Calu3 (cell line): ENCODE data around the gene PHLDB3. TPM values are rescaled to one million over a fixed set of nuclear protein-coding genes. Genes with fewer than 3 reads are reported as not detected.
"Not testable (repeated sequence)": the region's sequence is repeated elsewhere in the genome, so short reads cannot be mapped to it uniquely, and the experiment has no call there.

Experiments used
- BruUV-seq: library from RNA; stranded (reverse); fragments of 400-500 nt; replicated peaks from 2 replicates; lab custom pipeline; 2021; lab: Mats Ljungman, UMichigan
- CTCF ChIA-PET: fragments of 300-600 bp; sonication (Branson Sonifier 250); formaldehyde crosslinking; loops from one replicate; lab custom pipeline; 2022; ENCODE audit warnings: antibody characterized with exemption; lab: Charles Lee
- DNase-seq: peaks from one replicate; pipeline ENCODE4 v3.0.0; 2022
- H3K27ac Mint-ChIP-seq: one replicate; pipeline ENCODE4 v1.8.0; 2022; ENCODE audit warnings: mixed read lengths; ENCODE audit not compliant: unreplicated experiment
- H3K27me3 Mint-ChIP-seq: one replicate; pipeline ENCODE4 v1.8.0; 2022; ENCODE audit warnings: mixed read lengths; ENCODE audit not compliant: unreplicated experiment
- H3K36me3 Mint-ChIP-seq: one replicate; pipeline ENCODE4 v1.8.0; 2022; ENCODE audit warnings: mild to moderate bottlenecking, moderate library complexity, mixed read lengths; ENCODE audit not compliant: insufficient read depth, unreplicated experiment
- H3K4me1 Mint-ChIP-seq: one replicate; pipeline ENCODE4 v1.8.0; 2022; ENCODE audit warnings: mild to moderate bottlenecking, low read depth, mixed read lengths; ENCODE audit not compliant: unreplicated experiment
- H3K4me3 Mint-ChIP-seq: one replicate; pipeline ENCODE4 v1.8.0; 2022; ENCODE audit warnings: mild to moderate bottlenecking, low read depth, moderate library complexity, mixed read lengths; ENCODE audit not compliant: unreplicated experiment
- H3K9me3 Mint-ChIP-seq: one replicate; pipeline ENCODE4 v1.8.0; 2022; ENCODE audit warnings: low read depth, mixed read lengths; ENCODE audit not compliant: unreplicated experiment
- intact Hi-C: fragments of 100-400 bp; cut with micrococcal nuclease; formaldehyde crosslinking; loops from one replicate; pipeline ENCODE4 v1.10.0; 2022; ENCODE audit not compliant: unreplicated experiment
- total RNA-seq: library from RNA; stranded (reverse); gene quantifications from 2 replicates; pipeline ENCODE4 v1.2.3, GENCODE V29; 2022
- TF ChIP-seq, protein P1 (sequence below): fragments of 200-600 bp; IDR thresholded peaks from one replicate; pipeline ENCODE4 v1.8.0; 2022; ENCODE audit warnings: antibody characterized with exemption; ENCODE audit not compliant: unreplicated experiment

Gene PHLDB3
- total RNA-seq, 1 experiment from 2014 or later: 24.7 TPM

- no TSS peak for BruUV-seq
- CTCF ChIA-PET: interaction anchor here (0.6 to 1.6 kb wide), 13 partner anchors 8 to 562 kb away, joined by 3 to 10 read pairs (median 4); partner anchors contain the start of gene LYPD3
- Mint-ChIP-seq H3K4me1 (peaks cover 8% of the 10 kb centered on the region), H3K36me3 (no peaks in the 10 kb centered on the region), H3K4me3 (no peak overlapping the region), H3K27me3 (no peaks in the 10 kb centered on the region), H3K27ac (peak overlapping the region; percentile 35), H3K9me3 (peaks cover 3% of the 10 kb centered on the region)
- TF ChIP-seq, protein P1, sequence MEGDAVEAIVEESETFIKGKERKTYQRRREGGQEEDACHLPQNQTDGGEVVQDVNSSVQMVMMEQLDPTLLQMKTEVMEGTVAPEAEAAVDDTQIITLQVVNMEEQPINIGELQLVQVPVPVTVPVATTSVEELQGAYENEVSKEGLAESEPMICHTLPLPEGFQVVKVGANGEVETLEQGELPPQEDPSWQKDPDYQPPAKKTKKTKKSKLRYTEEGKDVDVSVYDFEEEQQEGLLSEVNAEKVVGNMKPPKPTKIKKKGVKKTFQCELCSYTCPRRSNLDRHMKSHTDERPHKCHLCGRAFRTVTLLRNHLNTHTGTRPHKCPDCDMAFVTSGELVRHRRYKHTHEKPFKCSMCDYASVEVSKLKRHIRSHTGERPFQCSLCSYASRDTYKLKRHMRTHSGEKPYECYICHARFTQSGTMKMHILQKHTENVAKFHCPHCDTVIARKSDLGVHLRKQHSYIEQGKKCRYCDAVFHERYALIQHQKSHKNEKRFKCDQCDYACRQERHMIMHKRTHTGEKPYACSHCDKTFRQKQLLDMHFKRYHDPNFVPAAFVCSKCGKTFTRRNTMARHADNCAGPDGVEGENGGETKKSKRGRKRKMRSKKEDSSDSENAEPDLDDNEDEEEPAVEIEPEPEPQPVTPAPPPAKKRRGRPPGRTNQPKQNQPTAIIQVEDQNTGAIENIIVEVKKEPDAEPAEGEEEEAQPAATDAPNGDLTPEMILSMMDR: no peak
- intact Hi-C loops: no loop called here
- peak; percentile 37 for DNase-seq
These were observed 65.4 kb downstream of the PHLDB3 start for GRCh38 chr19:43439032-43439708.

GRCh38 chr19:43438291-43439031 lies 66.1 kb downstream of the PHLDB3 start:
- DNase-seq: no peak
- Mint-ChIP-seq H3K36me3 (no peaks in the 10 kb centered on the region), H3K4me1 (peaks cover 8% of the 10 kb centered on the region), H3K27ac (peak overlapping the region; percentile 35), H3K27me3 (no peaks in the 10 kb centered on the region), H3K9me3 (peaks cover 3% of the 10 kb centered on the region), H3K4me3 (no peak overlapping the region)
- TF ChIP-seq, protein P1: no peak
- intact Hi-C loops: no loop called here
- CTCF ChIA-PET: interaction anchor here (0.6 to 1.6 kb wide), 12 partner anchors 8 to 563 kb away, joined by 3 to 10 read pairs (median 4); partner anchors contain the start of gene LYPD3
- BruUV-seq: no TSS peak

GRCh38 chr19:43437712-43438111 lies 66.8 kb downstream of the PHLDB3 start:
- no peak for DNase-seq
- BruUV-seq: no TSS peak
- Mint-ChIP-seq H3K9me3 (peaks cover 3% of the 10 kb centered on the region), H3K36me3 (no peaks in the 10 kb centered on the region), H3K27ac (no peak overlapping the region), H3K4me1 (peaks cover 8% of the 10 kb centered on the region), H3K27me3 (no peaks in the 10 kb centered on the region), H3K4me3 (no peak overlapping the region)
- CTCF ChIA-PET: no interaction called here
- intact Hi-C loops: no loop called here
- TF ChIP-seq, protein P1: no peak

GRCh38 chr19:43437284-43437683 lies 67.3 kb downstream of the PHLDB3 start:
- H3K9me3 Mint-ChIP-seq, H3K36me3 Mint-ChIP-seq, H3K27ac Mint-ChIP-seq, intact Hi-C loops, BruUV-seq, H3K4me1 Mint-ChIP-seq, CTCF ChIA-PET, H3K4me3 Mint-ChIP-seq, H3K27me3 Mint-ChIP-seq, DNase-seq: not testable (repeated sequence)
